ENCODE data around the gene POLR2C.

The POLR2C gene

GRCh38 chr16:57452021-57452420 lies 10.5 kb upstream of the POLR2C start:
- no peak for DNase-seq

- no peak for DNase-seq
These were observed 491 bp downstream of the POLR2C start for GRCh38 chr16:57462978-57463362.

- DNase-seq: no peak
These were observed 2.0 kb downstream of the POLR2C start for GRCh38 chr16:57464523-57464922.

- DNase-seq: no peak
These were observed 5.9 kb downstream of the POLR2C start for GRCh38 chr16:57468346-57468745.

- no peak for DNase-seq
These were observed 6.6 kb downstream of the POLR2C start for GRCh38 chr16:57469046-57469445.

- no peak for DNase-seq
These were observed 7.5 kb downstream of the POLR2C start for GRCh38 chr16:57469917-57470470.

- DNase-seq: no peak
These were observed 8.2 kb downstream of the POLR2C start for GRCh38 chr16:57470711-57471110.

GRCh38 chr16:57471209-57471608 lies 8.7 kb downstream of the POLR2C start:
- DNase-seq: no peak

- DNase-seq: no peak
These were observed 9.6 kb downstream of the POLR2C start for GRCh38 chr16:57471852-57472664.

- DNase-seq: no peak
These were observed 10.2 kb downstream of the POLR2C start for GRCh38 chr16:57472665-57473060.

- no peak for DNase-seq
These were observed 10.8 kb downstream of the POLR2C start for GRCh38 chr16:57473176-57473840.

- no peak for DNase-seq
These were observed 11.4 kb downstream of the POLR2C start for GRCh38 chr16:57473906-57474305.

GRCh38 chr16:57474671-57475661 lies 12.5 kb downstream of the POLR2C start:
- no peak for DNase-seq

- peak; percentile 95 for DNase-seq
These were observed 13.3 kb downstream of the POLR2C start for GRCh38 chr16:57475711-57476339.

- no peak for DNase-seq
These were observed 14.3 kb downstream of the POLR2C start for GRCh38 chr16:57476546-57477410.

- DNase-seq: no peak
These were observed 15.2 kb downstream of the POLR2C start for GRCh38 chr16:57477531-57478202.

- no peak for DNase-seq
These were observed 16.1 kb downstream of the POLR2C start for GRCh38 chr16:57478396-57479204.

- no peak for DNase-seq
These were observed 16.9 kb downstream of the POLR2C start for GRCh38 chr16:57479205-57479975.

Data from activated CD4-positive, alpha-beta T cell treated with anti-CD3 and anti-CD28 coated beads, Interleukin-10, Interleukin-2, amounts not matched to agents 100 ng/mL and 50 ng/mL, durations not matched to agents 16 hours and 8 hours (primary cell).